GM18508 (cell line): ENCODE data around the gene FEZF2.

Experiments used
- ATAC-seq: cut with Tn5 transposase; IDR thresholded peaks from one replicate; pipeline ENCODE4 v1.9.1; 2021; ENCODE audit warnings: moderate number of reproducible peaks; ENCODE audit not compliant: insufficient read depth, unreplicated experiment

FEZF2 gene

DNA sequence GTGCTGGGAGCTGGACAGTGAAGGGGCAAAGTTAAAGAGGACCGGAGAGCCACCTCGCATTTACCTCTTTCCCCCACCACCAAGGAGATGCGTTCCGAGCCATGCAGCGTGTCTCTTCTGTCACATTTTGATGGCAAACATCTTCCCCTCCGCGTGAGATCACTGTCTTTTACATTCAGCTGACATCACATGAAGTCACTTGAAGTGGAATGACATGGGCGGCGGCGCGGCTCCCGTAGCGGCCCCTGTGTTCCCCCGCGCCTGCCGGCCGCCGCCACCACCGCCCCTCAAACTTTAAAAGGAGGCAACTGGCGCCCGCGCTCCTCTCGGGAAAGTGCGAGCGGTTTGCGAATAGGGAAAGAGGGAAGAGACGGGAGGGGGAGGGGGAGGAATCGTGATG is at the start of gene FEZF2:
Gene FEZF2, minus strand, starts transcription at position 336 of the 400 bp plus-strand sequence. CDS start 682 bp downstream, outside the sequence.
- no peak for ATAC-seq

- ATAC-seq: no peak
Measured at GRCh38 chr3:62421207-62421606, 47.9 kb upstream of the FEZF2 start.

GRCh38 chr3:62416144-62416543 is 42.8 kb upstream of the FEZF2 start:
- ATAC-seq: no peak

DNA sequence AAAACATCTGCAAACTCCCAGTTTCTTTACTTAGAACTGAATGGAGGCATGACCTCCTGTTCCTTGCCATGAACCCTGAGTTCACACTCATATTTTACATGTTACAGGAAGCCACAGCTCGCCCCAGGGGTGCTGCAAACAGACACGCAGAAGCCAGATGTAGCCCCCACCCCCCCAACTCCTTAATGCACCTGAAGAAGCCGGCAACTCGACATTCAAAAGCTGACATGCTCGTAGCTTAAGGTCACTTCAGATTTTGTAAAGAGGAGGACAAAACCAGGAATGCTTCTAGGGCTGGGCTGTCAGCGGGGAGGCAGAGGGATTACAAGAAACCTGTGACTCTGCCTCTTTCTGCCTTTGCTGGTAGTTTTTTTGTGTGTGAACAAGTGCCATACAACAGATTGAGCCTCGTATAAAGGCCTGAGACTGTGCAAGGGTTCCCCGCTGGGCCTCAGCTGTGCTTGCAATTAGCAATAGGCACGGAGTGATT is 42.0 kb upstream of the FEZF2 start:
- no peak for ATAC-seq

GRCh38 chr3:62414786-62415185 is 41.4 kb upstream of the FEZF2 start:
- ATAC-seq: no peak

DNA sequence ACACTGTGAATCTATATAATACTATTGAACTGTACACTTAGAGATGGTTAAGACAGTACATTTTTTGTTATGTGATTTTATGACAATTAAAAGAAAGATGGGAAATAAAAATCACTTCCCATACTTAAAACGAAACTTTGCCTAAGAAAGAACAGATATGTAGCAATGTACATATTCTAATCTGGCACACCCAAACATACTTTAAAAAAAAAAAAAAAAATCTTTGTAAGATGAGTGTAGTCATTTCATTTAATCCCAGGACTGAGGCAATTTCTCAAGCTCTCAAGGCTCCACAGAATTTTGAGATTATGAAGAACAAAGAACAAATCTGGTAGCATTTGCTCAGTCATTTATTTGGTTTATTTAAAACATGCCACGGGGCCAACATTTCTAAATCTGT is 40.3 kb upstream of the FEZF2 start:
- no peak for ATAC-seq

GRCh38 chr3:62406945-62407344 is 33.6 kb upstream of the FEZF2 start:
- no peak for ATAC-seq

- no peak for ATAC-seq
Measured at GRCh38 chr3:62405566-62405965, 32.2 kb upstream of the FEZF2 start.

- no peak for ATAC-seq
Measured at GRCh38 chr3:62405135-62405534, 31.8 kb upstream of the FEZF2 start.

GRCh38 chr3:62404321-62404720 is 31.0 kb upstream of the FEZF2 start:
- ATAC-seq: no peak

DNA sequence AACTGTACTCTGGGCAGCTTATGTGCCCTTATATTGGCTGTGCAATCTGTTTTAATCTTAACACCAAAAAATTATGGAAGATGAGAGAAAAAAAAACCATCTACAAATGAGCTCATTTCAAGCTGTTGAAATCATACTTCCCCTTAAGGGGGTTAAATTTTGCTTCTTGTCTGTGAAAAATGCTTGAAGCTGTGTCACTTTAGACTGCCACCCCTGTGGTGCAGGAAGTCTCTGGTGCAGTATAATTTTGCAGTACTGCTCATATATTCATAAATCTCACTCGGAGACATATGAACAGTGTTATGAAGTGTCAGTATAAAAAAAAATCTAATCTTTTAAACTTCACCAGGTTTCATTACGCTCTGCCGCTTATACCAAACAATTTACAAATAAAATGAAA is 30.4 kb upstream of the FEZF2 start:
- ATAC-seq: no peak

DNA sequence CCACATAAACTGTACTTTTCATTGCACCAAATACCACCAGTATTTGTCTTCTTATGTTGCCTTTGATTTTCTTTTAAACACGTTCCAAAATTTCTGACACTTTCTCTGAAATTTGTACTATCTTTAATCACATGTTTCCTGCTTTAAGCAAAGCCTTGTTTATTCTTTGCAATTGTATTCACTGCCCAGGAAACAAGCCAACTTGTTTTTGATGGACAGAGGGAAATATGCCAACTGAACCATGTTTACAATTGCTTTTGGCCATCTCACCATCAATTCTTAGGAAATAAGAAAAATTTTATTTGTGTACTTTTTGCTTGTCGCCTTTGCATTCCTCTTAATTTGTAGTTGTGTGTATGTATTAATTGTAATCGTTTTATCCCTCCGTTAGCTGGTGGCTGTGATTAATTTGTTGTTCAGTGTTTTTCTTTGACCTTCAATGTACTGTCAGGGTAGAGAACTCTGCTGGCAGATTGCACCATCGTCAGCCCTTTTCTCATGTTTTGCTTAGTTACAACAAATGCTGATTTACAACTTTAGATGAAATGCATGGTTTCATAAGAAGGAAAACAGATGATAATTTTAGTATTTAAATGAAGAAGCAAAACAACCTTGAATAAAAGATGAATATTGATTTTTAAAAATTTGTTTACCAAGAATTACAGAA is 19.4 kb upstream of the FEZF2 start:
- ATAC-seq: no peak

DNA sequence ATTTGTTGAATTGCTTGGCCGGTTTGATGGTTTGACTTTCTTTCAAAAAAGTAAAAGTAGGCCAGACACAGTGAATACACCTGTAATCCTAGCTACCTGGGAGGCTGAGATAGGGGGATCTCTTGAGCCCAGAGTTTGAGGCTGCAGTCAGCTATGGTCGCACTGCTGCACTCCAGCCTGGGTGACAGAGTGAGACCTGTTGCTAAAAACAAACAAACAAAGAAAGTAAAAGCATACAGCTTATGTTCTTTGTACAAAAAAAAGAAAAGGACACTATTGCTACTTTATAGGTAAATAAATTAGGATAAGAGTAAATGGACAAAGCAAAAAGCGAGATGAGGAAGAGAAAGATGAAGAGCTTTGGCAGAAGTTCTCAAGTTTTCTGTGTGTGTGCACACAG is 13.9 kb upstream of the FEZF2 start:
- no peak for ATAC-seq

DNA sequence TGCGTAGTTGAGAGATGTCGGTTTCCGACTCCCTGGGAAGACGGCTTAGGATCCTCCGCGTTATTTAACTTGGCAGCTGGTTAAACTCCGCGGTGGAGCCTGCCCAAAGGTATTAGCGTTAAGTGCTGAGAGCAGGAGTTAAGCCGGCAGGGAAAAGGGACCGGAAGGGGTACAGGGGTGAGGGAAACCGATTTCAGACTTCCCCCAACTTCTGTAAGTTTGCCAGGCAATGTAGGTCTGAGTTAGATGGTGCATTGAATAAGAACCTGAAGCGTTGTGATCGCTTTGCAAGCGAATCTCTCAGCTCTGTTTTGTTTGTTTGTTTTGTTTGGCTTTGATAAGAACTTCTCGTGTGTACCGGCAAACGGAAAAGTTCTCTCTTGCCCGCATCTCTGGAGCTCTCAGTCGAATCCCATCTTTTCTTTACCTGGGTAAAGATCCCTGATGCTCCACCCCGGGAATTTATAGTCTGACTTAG is 6.0 kb upstream of the FEZF2 start:
- no peak for ATAC-seq

- no peak for ATAC-seq
Measured at GRCh38 chr3:62378921-62379320, 5.6 kb upstream of the FEZF2 start.

DNA sequence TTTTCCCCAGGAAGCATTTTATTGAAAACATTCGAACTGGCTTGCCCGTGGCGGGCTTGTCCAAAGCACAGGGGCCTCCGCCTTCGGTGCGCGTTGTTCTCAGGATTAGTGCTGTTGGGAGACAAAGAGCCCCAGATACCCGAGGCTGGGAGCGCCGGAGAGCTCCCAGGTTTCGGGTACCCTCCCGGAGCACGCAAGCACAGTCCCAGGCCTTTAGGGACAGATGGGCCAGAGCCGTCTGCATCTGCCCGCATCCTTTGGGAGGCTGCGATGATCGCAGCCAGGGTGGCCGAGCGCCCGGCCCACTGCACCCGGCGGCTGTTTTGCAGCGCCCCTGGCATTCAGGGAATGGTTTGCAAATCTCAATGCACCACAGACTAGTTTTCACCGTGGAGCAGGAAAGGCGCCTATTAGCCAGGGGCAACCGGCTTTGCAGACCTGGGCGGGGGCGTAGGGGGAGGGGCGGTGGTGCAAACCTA is 5.0 kb upstream of the FEZF2 start:
- ATAC-seq: no peak

DNA sequence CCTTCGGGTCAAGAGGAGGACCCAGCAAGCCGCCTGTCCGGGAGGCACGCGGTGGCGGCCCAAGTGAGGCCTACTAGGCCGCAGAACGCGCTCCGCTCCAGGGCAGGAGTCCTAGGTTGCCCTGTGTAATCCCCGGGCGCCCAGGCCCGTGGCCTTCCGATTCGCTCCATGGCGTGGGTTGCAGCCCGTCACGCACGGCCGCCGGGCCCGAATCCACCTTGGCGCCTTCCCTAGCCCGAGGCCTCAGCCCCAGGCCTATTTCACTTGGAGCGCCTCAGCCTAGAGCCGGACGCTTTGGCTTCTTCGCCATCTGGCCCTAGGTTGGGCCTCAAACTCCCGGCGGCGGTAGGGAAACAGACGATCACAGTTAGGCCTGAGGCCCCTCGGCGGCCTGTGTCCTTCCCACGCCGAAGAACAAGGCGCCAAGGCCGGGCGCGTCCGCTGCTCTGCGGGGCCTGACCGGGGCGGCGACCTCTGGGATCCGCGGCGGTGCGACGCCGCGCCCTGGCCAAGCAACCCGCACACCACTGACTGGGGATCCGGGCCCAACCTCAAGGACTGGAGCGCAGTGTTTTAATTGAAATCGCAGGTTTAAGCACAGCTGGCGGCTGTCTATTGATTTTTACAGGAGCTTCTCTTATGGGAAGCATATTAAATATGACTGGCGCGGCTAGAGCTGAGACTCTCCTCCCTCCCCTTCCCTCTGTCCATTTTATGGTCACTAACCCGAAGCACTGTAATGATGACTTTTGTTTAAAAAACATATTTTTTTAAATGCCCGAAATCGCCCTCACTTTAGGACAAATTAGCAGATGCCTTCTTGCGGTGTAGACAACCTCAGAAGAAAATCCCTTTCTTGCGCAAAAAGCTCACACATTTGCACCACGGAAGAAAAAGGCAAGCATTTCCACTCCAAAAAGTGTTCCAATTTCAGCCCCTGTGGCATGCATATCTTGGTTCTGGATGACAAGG is 3.8 kb upstream of the FEZF2 start:
- ATAC-seq: no peak

GRCh38 chr3:62376454-62376720 is 3.0 kb upstream of the FEZF2 start:
- no peak for ATAC-seq

- no peak for ATAC-seq
Measured at GRCh38 chr3:62375655-62376453, 2.5 kb upstream of the FEZF2 start.

DNA sequence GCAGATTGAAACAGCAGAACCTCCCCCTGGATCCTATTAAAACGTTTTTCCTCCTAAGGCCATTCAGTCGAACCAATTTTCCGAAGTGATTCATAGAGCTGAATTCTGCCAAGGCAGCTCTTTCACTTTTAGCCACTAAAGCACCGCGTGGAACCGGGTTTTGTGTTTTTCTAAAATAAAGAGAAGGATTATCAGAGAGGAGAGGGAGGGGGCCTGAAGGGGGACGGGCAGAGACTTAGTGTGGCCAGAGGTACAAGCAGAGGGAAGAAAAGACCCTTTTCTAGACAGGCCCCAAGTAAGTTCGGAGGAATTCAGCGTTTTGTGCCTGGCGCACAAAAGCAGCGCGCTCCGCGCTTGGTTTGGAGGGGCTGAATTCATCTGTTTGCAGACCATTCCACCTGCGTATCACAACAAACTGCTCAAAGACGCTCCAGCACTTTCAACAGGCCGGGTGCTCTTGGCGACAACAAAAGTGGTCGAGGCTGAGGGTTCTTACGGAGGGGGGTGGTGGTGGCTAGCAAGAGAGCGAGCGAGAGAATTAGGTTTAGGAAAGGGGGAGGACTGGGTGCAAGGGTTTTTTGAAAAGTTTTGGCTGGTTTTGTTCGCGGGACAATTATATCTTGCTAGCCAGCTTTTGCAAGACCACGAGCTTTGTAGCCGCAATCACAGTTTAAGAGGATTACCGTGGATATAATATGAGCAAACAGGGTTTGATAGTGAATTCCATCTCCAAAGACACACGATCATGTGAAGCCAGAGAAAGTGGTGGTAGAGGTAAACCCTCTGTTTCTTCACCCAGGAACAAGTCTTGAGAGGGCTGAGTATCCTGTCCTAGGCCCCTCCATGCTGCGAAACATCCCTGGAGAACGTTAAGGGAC is 1.2 kb upstream of the FEZF2 start:
- ATAC-seq: no peak
